GM19468 (cell line): ENCODE measurements around the gene CPNE1.
A peak's percentile ranks its signal among the peaks of the same experiment; 100 is the strongest.
"Not testable (repeated sequence)": the region's sequence is repeated elsewhere in the genome, so short reads cannot be mapped to it uniquely, and the experiment has no call there.

Experiments
- ATAC-seq: cut with Tn5 transposase; IDR thresholded peaks from one replicate; pipeline ENCODE4 v1.9.1; 2021; ENCODE audit warnings: mild to moderate bottlenecking, moderate library complexity, moderate number of reproducible peaks; ENCODE audit not compliant: unreplicated experiment; ENCODE audit errors: extremely low read depth

Gene CPNE1

GRCh38 chr20:35698298-35699126 is 33.8 kb upstream of the CPNE1 start:
- ATAC-seq, result no peak

- no peak for ATAC-seq
Observed at GRCh38 chr20:35697696-35698297, 33.1 kb upstream of the CPNE1 start.

DNA sequence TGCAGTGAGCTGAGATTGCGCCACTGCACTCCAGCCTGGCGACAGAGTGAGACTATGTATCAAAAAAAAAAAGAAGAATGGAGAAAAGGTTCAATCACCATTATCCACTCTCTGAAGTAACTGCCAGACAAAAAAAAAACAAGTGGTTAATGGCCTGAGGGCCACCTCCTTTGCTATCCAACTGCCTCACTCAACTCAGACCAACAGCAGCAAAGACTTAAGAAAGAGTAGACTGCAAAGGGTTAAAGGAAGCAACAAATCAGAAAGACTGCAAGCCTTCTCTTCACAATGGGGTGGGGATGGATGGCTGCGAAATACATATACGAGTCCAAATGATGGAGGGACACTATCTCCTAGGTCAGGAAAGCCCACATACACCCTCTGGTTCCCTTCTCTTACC is 31.3 kb upstream of the CPNE1 start:
- ATAC-seq, result no peak

GRCh38 chr20:35695245-35695749 is 30.6 kb upstream of the CPNE1 start:
- no peak for ATAC-seq

DNA sequence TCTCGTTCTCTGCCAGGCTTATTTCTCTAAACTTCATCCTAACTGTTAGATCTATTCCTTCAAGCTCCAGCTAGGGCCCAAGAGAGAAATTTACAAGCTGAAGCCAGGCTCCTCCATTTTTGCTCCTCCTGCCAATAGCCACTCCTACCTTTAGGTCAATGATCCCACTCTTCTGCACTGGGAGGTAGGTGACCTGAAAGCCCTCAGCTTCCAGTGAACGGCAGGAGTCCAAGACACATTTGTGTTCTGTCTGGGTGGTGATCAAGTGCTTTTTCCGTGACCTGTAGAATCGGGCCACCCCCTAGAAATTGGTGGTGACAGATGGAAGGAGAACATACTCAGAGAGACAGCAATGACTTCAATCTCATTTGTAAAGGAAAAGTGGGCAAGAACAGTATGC is 25.6 kb upstream of the CPNE1 start:
- no peak for ATAC-seq

- ATAC-seq, result not testable (repeated sequence)
Observed at GRCh38 chr20:35686872-35687271, 22.2 kb upstream of the CPNE1 start.

DNA sequence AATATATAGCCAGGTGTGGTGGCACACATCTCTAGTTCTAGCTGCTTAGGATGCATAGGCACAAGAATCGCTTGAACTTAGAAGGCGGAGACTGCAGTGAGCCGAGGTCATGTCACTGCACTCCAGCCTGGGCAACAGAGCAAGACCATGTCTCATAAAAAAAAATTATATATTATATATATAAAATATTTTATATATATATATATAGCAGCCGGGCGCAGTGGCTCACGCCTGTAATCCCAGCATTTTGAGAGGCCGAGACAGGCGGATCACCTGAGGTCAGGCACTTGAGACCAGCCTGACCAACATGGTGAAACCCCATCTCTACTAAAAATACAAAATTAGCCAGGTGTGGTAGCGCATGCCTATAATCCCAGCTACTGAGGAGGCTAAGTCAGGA is 20.7 kb upstream of the CPNE1 start:
- ATAC-seq, result not testable (repeated sequence)

DNA sequence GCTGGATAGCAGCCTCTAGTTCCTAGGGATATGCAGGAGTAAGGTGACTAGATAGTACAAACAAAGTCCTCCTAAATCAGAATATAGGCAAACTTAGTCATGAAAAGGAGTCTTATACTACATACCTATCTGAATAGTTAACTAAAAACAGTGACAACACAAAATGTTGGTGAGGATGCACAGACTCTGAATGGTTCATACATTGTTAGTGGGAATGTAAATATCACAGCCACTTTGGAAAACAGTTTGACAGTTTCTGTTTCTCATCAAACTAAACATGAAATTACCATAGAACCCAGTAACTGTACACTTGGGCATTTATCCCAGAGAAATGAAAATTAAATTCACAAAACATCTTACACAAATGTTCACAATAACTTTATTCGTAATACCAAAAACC is 17.3 kb upstream of the CPNE1 start:
- no peak for ATAC-seq

- ATAC-seq, result no peak
Observed at GRCh38 chr20:35680452-35681183, 15.9 kb upstream of the CPNE1 start.

DNA sequence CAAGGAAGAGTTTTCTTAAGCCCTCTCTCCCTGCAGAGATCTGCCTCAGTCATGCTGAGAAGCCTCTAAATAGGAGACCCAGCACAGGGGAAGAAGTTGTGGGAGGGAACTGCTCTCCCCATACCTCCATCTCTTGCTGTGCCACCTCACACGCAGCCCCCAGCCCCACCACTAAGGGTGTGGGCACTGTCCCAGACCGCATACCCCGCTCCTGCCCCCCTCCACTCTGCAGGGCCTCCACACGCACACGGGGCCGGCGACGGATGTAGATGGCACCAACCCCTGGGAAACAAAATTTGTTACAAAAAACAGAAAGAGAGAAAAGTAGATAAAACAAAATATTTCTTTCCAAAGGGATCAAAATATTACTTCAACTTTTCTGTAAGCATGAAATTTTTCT is 10.2 kb upstream of the CPNE1 start:
- ATAC-seq, result no peak

GRCh38 chr20:35673884-35674283 is 9.2 kb upstream of the CPNE1 start:
- no peak for ATAC-seq

- ATAC-seq, result no peak
Observed at GRCh38 chr20:35669681-35670080, 5.0 kb upstream of the CPNE1 start.

GRCh38 chr20:35669221-35669620 is 4.5 kb upstream of the CPNE1 start:
- no peak for ATAC-seq

- ATAC-seq, result no peak
Observed at GRCh38 chr20:35665949-35666288, 1.2 kb upstream of the CPNE1 start.

GRCh38 chr20:35663516-35664465 is 909 bp downstream of the CPNE1 start:
- ATAC-seq, result peak; percentile 16

DNA sequence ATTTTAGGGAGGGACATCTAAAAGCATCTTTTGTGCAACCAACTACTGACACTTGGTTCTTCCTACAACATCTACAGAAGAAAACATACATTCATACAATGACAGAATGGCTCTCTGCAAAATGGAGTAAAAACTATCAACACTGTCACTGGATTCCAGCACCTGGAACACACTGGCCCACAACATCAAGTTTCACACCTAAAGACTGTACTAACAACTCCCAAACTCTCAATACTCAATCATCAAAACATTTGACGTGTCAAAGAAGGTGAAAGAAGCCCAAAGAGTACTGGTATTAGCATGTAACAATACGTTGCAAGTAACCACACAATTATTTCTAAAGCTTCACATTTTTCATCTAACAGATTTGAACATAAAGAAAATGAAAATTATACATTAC is 2.1 kb downstream of the CPNE1 start:
- ATAC-seq, result no peak

GRCh38 chr20:35661908-35662307 is 2.8 kb downstream of the CPNE1 start:
- ATAC-seq, result no peak

- ATAC-seq, result no peak
Observed at GRCh38 chr20:35661053-35661452, 3.6 kb downstream of the CPNE1 start.

GRCh38 chr20:35660122-35660937 is 4.4 kb downstream of the CPNE1 start:
- ATAC-seq, result no peak
